IMR-90 (cell line): ENCODE measurements around the gene BCL7A. TPM values are rescaled to one million over a fixed set of nuclear protein-coding genes. Genes with fewer than 3 reads are reported as not detected.

Experiments
- ATAC-seq: fragments of 200-7000 bp; cut with Tn5 transposase; 2 replicates; pipeline ENCODE4 v1.9.1; 2020; ENCODE audit warnings: low read depth, mild to moderate bottlenecking, moderate library complexity
- BruUV-seq: library from RNA; stranded (reverse); fragments of 400-500 nt; replicated peaks from 2 replicates; lab custom pipeline; 2021; lab: Mats Ljungman, UMichigan
- CTCF ChIA-PET: fragments of 300-600 bp; formaldehyde crosslinking; extraction: SDS; loops from one replicate; lab custom pipeline; 2021; ENCODE audit warnings: antibody characterized with exemption; lab: Yijun Ruan, JAX
- POLR2A ChIA-PET: fragments of 300-600 bp; sonication (Branson Sonifier 250); formaldehyde crosslinking; loops from one replicate; lab custom pipeline; 2022; ENCODE audit warnings: antibody characterized with exemption; ENCODE audit not compliant: unreplicated experiment; lab: Charles Lee
- DNase-seq: peaks from one replicate; pipeline ENCODE4 v3.0.0; 2013
- H2AFZ ChIP-seq: replicated peaks from 2 replicates; pipeline ENCODE3; 2013; ENCODE audit warnings: low read length, mild to moderate bottlenecking; ENCODE audit not compliant: poor library complexity
- H2AK5ac ChIP-seq: 2 replicates; pipeline ENCODE4 v1.6.1; 2013; ENCODE audit warnings: low read depth, low read length, inconsistent platforms
- H2AK9ac ChIP-seq: replicated peaks from 2 replicates; pipeline ENCODE3; 2013; ENCODE audit warnings: mild to moderate bottlenecking, low read depth, low read length, moderate library complexity; ENCODE audit not compliant: poor library complexity
- H2BK120ac ChIP-seq: 2 replicates; pipeline ENCODE4 v1.6.1; 2013; ENCODE audit warnings: low read depth, low read length, inconsistent platforms
- H2BK15ac ChIP-seq: 3 replicates; pipeline ENCODE4 v1.6.1; 2013; ENCODE audit warnings: low read depth, low read length, inconsistent platforms
- H2BK20ac ChIP-seq: 2 replicates; pipeline ENCODE4 v1.6.1; 2013; ENCODE audit warnings: low read depth, mild to moderate bottlenecking, inconsistent platforms, low read length, moderate library complexity
- H2BK5ac ChIP-seq: 2 replicates; pipeline ENCODE4 v1.6.1; 2013; ENCODE audit warnings: mild to moderate bottlenecking, low read depth, low read length, inconsistent platforms; ENCODE audit not compliant: poor library complexity, severe bottlenecking
- H3K14ac ChIP-seq: replicated peaks from 2 replicates; pipeline ENCODE4 v1.6.1; 2013; ENCODE audit warnings: low read depth, low read length, inconsistent platforms
- H3K18ac ChIP-seq: 2 replicates; pipeline ENCODE4 v1.6.1; 2013; ENCODE audit warnings: low read depth, low read length, control low read depth
- H3K23ac ChIP-seq: 2 replicates; pipeline ENCODE4 v1.6.1; 2013; ENCODE audit warnings: low read depth, low read length, inconsistent platforms
- H3K27ac ChIP-seq: 2 replicates; pipeline ENCODE4 v1.5.1; 2013; ENCODE audit warnings: mild to moderate bottlenecking, control low read depth, low read length; ENCODE audit not compliant: insufficient read depth
- H3K27me3 ChIP-seq: 2 replicates; pipeline ENCODE4 v1.6.1; 2013; ENCODE audit warnings: low read length; ENCODE audit not compliant: control insufficient read depth, insufficient read depth
- H3K36me3 ChIP-seq: 2 replicates; pipeline ENCODE4 v1.6.1; 2013; ENCODE audit warnings: low read length, mixed read lengths; ENCODE audit not compliant: control insufficient read depth, insufficient read depth
- H3K4ac ChIP-seq: 2 replicates; pipeline ENCODE4 v1.6.1; 2013; ENCODE audit warnings: low read depth, low read length, inconsistent platforms
- H3K4me1 ChIP-seq: 2 replicates; pipeline ENCODE4 v1.6.1; 2013; ENCODE audit warnings: low read length, mixed read lengths; ENCODE audit not compliant: control insufficient read depth, insufficient read depth
- H3K4me2 ChIP-seq: 2 replicates; pipeline ENCODE4 v1.6.1; 2013; ENCODE audit warnings: low read depth, mild to moderate bottlenecking, control low read depth, low read length, moderate library complexity
- H3K4me3 ChIP-seq: 2 replicates; pipeline ENCODE4 v1.5.1; 2013; ENCODE audit warnings: low read depth, mild to moderate bottlenecking, control low read depth, low read length, moderate library complexity; ENCODE audit not compliant: insufficient read depth
- H3K56ac ChIP-seq: 2 replicates; pipeline ENCODE4 v1.6.1; 2013; ENCODE audit warnings: low read length, inconsistent platforms; ENCODE audit not compliant: insufficient read depth; ENCODE audit errors: extremely low read depth
- H3K79me1 ChIP-seq, 2 experiments: 2 replicates each; pipeline ENCODE4 v1.6.1; 2013; ENCODE audit warnings: low read length in 2 of 2, inconsistent platforms in 1 of 2, low read depth in 1 of 2
- H3K9ac ChIP-seq: 2 replicates; pipeline ENCODE4 v1.6.1; 2013; ENCODE audit warnings: low read depth, low read length, control low read depth
- H3K9me1 ChIP-seq: 2 replicates; pipeline ENCODE4 v1.6.1; 2013; ENCODE audit warnings: low read length, inconsistent platforms; ENCODE audit not compliant: insufficient read depth
- H3K9me3 ChIP-seq: 2 replicates; pipeline ENCODE4 v1.6.1; 2013; ENCODE audit warnings: low read length; ENCODE audit not compliant: control insufficient read depth, insufficient read depth
- H4K20me1 ChIP-seq: 2 replicates; pipeline ENCODE4 v1.6.1; 2013; ENCODE audit warnings: low read length, inconsistent platforms; ENCODE audit not compliant: insufficient read depth
- H4K5ac ChIP-seq: 2 replicates; pipeline ENCODE4 v1.6.1; 2013; ENCODE audit warnings: mild to moderate bottlenecking, low read depth, low read length, control low read depth
- H4K8ac ChIP-seq, 2 experiments: 2 replicates each; pipeline ENCODE4 v1.6.1; 2013; ENCODE audit warnings: low read depth in 2 of 2, low read length in 2 of 2, control low read depth in 1 of 2, inconsistent platforms in 1 of 2
- H4K91ac ChIP-seq: 2 replicates; pipeline ENCODE4 v1.6.1; 2013; ENCODE audit warnings: low read depth, low read length, inconsistent platforms; ENCODE audit not compliant: insufficient read depth
- BHLHE40 ChIP-seq: fragments of 150-350 bp; IDR thresholded peaks from 2 replicates; pipeline ENCODE4 v1.6.1; 2016; ENCODE audit warnings: mild to moderate bottlenecking, low read depth, low read length
- CHD1 ChIP-seq: IDR thresholded peaks from 2 replicates; pipeline ENCODE4 v1.6.1; 2012; ENCODE audit warnings: low read depth, low read length, improper control_type of control experiment
- ELK1 ChIP-seq: fragments of 150-350 bp; IDR thresholded peaks from 2 replicates; pipeline ENCODE4 v1.6.1; 2016; ENCODE audit warnings: low read depth, mild to moderate bottlenecking, low read length, moderate library complexity, borderline replicate concordance
- FOS ChIP-seq: fragments of 150-350 bp; IDR thresholded peaks from 2 replicates; pipeline ENCODE4 v1.6.1; 2016; ENCODE audit warnings: low read depth, low read length
- MAZ ChIP-seq: IDR thresholded peaks from 2 replicates; pipeline ENCODE4 v1.6.1; 2012; ENCODE audit warnings: low read depth, mild to moderate bottlenecking, low read length, improper control_type of control experiment, moderate library complexity, borderline replicate concordance
- MXI1 ChIP-seq: IDR thresholded peaks from 2 replicates; pipeline ENCODE4 v1.6.1; 2012; ENCODE audit warnings: low read depth, mild to moderate bottlenecking, low read length, moderate library complexity, borderline replicate concordance
- RCOR1 ChIP-seq: IDR thresholded peaks from 2 replicates; pipeline ENCODE4 v1.6.1; 2012; ENCODE audit warnings: mild to moderate bottlenecking, low read length, improper control_type of control experiment; ENCODE audit not compliant: insufficient replicate concordance
- SMC3 ChIP-seq: fragments of 150-350 bp; IDR thresholded peaks from 2 replicates; pipeline ENCODE4 v1.6.1; 2016; ENCODE audit warnings: low read depth, mild to moderate bottlenecking, antibody characterized with exemption, low read length, moderate library complexity
- USF2 ChIP-seq: fragments of 150-350 bp; IDR thresholded peaks from 2 replicates; pipeline ENCODE4 v1.6.1; 2017; ENCODE audit warnings: mild to moderate bottlenecking, antibody characterized with exemption, low read length, low read depth
- WGBS, 2 experiments: methylation state at CpG; one replicate each; pipeline versions ENCODE4 v1.1.5 to v1.1.7; 2013; ENCODE audit warnings: missing lambda C conversion rate in 2 of 2; ENCODE audit not compliant: insufficient read length in 1 of 2; ENCODE audit errors: extremely low coverage in 2 of 2; 5-methylcytosine and 5-hydroxymethylcytosine counted together
- dilution Hi-C: fragments of 300-500 bp; cut with HindIII; formaldehyde crosslinking; loops from one replicate; pipeline ENCODE4 v1.14.3; 2018; ENCODE audit warnings: low sequenced_read_pairs; ENCODE audit not compliant: unreplicated experiment
- in situ Hi-C: fragments of 300-500 bp; cut with MboI; formaldehyde crosslinking; loops from 3 replicates; pipeline ENCODE4 v1.14.3; 2019; ENCODE audit warnings: low sequenced_read_pairs, inconsistent platforms, mixed read lengths
- intact Hi-C: fragments of 100-400 bp; cut with micrococcal nuclease; formaldehyde crosslinking; loops from 2 replicates; pipeline ENCODE4 v1.10.0; 2022
- polyA plus RNA-seq, 3 experiments: library from polyadenylated mRNA; depleted of rRNA; stranded (reverse); fragments of >200 nt; gene quantifications; 2 replicates each; pipeline ENCODE4 v1.2.3, GENCODE V29; 2012; ENCODE audit warnings: low replicate concordance in 1 of 3
- total RNA-seq: library from RNA; depleted of rRNA; stranded (reverse); fragments of >200 nt; gene quantifications from 2 replicates; pipeline ENCODE4 v1.2.3, GENCODE V29; 2012
- TF ChIP-seq, protein P1 (sequence below): conservative IDR thresholded peaks from 2 replicates; pipeline ENCODE4 v1.5.1; 2012; ENCODE audit warnings: mild to moderate bottlenecking, low read depth, low read length, improper control_type of control experiment

The BCL7A gene
- total and polyA plus RNA-seq, 2 of the 4 experiments (the other 2 are of a cell fraction): 5.6 to 7.9 TPM

DNA sequence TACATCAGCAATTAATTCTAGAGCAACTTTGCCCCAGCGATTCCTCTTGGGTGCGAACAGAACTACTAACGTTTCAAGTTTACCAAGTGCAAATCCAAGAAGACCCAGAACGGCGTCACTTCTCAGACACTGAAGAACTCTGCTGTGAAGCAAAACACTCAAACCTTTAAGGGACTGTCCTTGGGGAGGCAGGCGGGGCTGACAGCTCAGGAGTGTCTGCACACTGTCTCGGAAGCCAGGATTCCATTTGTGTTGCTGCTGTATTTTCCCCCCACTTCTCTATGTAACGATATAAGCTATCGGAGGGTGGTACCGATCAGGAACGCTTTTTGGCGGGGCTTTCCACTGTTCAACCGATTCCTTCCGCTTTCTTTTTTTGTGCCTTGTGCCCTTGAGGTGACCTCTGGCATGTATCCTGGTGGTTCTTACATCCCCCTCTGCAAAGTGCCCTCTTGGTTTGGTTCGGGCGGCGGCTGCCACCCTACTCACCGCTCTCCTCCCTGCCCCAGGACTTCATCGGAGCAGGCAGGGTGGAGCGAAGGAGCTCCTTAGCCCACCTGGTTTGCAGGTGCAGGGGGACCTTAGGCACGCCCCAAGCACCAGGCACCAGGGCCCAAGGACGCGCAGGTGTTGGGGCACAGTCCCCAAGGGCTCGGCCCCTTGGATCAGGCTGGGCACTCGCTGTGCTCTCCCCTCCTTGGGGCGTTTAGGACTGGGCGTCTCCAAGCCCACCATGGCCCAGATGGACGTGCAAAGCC lies 37.7 kb downstream of the BCL7A start:
- H4K8ac ChIP-seq: no peak overlapping the region
- POLR2A ChIA-PET: no interaction called here
- no peak for TF ChIP-seq ELK1
- TF ChIP-seq SMC3: no peak
- no peak for TF ChIP-seq USF2
- TF ChIP-seq MAZ: no peak
- TF ChIP-seq MXI1: no peak
- TF ChIP-seq, protein P1, sequence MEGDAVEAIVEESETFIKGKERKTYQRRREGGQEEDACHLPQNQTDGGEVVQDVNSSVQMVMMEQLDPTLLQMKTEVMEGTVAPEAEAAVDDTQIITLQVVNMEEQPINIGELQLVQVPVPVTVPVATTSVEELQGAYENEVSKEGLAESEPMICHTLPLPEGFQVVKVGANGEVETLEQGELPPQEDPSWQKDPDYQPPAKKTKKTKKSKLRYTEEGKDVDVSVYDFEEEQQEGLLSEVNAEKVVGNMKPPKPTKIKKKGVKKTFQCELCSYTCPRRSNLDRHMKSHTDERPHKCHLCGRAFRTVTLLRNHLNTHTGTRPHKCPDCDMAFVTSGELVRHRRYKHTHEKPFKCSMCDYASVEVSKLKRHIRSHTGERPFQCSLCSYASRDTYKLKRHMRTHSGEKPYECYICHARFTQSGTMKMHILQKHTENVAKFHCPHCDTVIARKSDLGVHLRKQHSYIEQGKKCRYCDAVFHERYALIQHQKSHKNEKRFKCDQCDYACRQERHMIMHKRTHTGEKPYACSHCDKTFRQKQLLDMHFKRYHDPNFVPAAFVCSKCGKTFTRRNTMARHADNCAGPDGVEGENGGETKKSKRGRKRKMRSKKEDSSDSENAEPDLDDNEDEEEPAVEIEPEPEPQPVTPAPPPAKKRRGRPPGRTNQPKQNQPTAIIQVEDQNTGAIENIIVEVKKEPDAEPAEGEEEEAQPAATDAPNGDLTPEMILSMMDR: no peak
- no peak for TF ChIP-seq CHD1
- no peak for TF ChIP-seq FOS
- TF ChIP-seq BHLHE40: no peak
- no peak for TF ChIP-seq RCOR1
- H2AFZ ChIP-seq: no peak overlapping the region
- intact Hi-C loops (no loop called here), dilution Hi-C loops (no loop called here), in situ Hi-C loops (loop anchor here (5.0 kb wide), 2 partner anchors 58 to 133 kb away; no protein-coding TSS in a partner anchor)
- no peak overlapping the region for H2AK9ac ChIP-seq
- no peak overlapping the region for H3K4me2 ChIP-seq
- H2BK5ac ChIP-seq: no peak overlapping the region
- H2BK120ac ChIP-seq: no peak overlapping the region
- no peak overlapping the region for H3K4ac ChIP-seq
- H3K23ac ChIP-seq: no peak overlapping the region
- H3K36me3 ChIP-seq: peaks cover 9% of the 10 kb centered on the region; the same call in 1 of the 2 replicates
- no peak overlapping the region for H3K14ac ChIP-seq
- peaks cover 0 to 15% of the 10 kb centered on the region in 2 experiments; a peak in 2 of 4 replicates for H3K79me1 ChIP-seq
- H3K27me3 ChIP-seq: no peaks in the 10 kb centered on the region
- no peaks in the 10 kb centered on the region for H3K9me3 ChIP-seq
- H3K4me3 ChIP-seq: no peak overlapping the region
- no peaks in the 10 kb centered on the region; the same call in 1 of the 2 replicates for H4K20me1 ChIP-seq
- DNase-seq: no peak
- H3K9me1 ChIP-seq: peaks cover 7% of the 10 kb centered on the region
- no peak overlapping the region for H3K27ac ChIP-seq
- H3K18ac ChIP-seq: no peak overlapping the region
- ATAC-seq: no peak
- no peak overlapping the region for H2BK20ac ChIP-seq
- no peak overlapping the region for H3K9ac ChIP-seq
- peaks cover 24% of the 10 kb centered on the region for H3K4me1 ChIP-seq
- BruUV-seq: no TSS peak
- WGBS, 2 experiments: 86% methylated on average over 17 of the region's 28 CpGs; no CpG with 5 or more reads in 1 of the 2 experiments
- H4K5ac ChIP-seq: no peak overlapping the region
- CTCF ChIA-PET: interaction anchor here (1.0 kb wide), 1 partner anchor 64 kb away, joined by 3 read pairs; no protein-coding TSS in a partner anchor
- no peak overlapping the region for H3K56ac ChIP-seq
- no peak overlapping the region for H2BK15ac ChIP-seq
- H2AK5ac ChIP-seq: no peak overlapping the region
- H4K91ac ChIP-seq: no peak overlapping the region
